ENCODE results near the gene SLC25A48.
"Not testable (repeated sequence)": the region's sequence is repeated elsewhere in the genome, so short reads cannot be mapped to it uniquely, and the experiment has no call there.

SLC25A48 gene

GRCh38 chr5:135850671-135851070 lies 16.2 kb downstream of the SLC25A48 start:
- DNase-seq (ENCODE audit: low read depth): no peak
- H3K4me3 ChIP-seq (ENCODE audit: low read depth, low read length): no peak overlapping the region
- in situ Hi-C loops (cut with HindIII; ENCODE audit: low sequenced_read_pairs): no loop called here
- TF ChIP-seq CTCF (IDR thresholded peaks at IDR 0.05; ENCODE audit: low read depth, low read length, missing control alignments): no peak

GRCh38 chr5:135851186-135851914 lies 16.9 kb downstream of the SLC25A48 start:
- in situ Hi-C loops (cut with HindIII; ENCODE audit: low sequenced_read_pairs): no loop called here
- TF ChIP-seq CTCF (IDR thresholded peaks at IDR 0.05; ENCODE audit: low read depth, low read length, missing control alignments): no peak
- DNase-seq (ENCODE audit: low read depth): no peak
- no peak overlapping the region for H3K4me3 ChIP-seq (ENCODE audit: low read depth, low read length)

DNA sequence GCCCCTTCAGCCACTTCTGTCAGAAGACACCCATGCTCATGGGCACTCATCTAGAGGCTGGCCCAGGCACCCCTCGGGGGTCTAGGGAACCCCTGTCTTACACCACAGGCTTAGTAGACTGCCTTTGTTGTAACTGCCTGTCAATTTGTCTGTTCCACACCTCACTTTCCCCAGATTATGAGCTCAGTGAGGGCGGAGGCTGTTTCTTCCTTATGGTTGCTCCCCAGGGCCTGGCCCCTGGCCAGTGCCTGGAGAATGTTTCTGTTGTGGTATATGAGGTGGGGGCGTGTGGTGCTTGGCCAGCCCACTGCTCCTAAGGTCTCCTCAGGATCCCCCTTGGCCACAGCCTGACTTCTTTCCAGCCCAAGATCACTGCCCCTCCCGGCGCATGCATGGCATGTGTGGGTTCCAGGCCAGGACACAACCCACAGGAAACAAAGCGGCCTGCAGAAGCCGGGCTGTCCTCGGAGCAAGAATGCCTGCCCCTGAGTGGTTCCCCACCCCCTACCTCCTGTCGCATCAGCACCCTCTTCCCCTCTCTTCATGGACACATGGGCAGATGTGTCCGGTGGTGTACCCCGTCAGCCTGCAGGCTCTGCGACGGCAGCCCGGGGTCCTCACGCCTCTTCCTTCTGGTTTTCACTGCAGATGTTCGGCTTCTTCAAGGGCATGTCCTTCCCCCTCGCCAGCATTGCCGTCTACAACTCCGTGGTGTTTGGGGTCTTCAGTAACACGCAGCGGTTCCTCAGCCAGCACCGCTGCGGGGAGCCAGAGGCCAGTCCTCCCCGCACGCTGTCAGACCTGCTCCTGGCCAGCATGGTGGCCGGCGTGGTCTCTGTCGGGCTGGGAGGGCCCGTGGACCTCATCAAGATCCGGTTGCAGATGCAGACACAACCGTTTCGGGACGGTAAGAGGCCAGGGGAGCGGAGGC lies 17.7 kb downstream of the SLC25A48 start:
- no peak overlapping the region for H3K4me3 ChIP-seq (ENCODE audit: low read depth, low read length)
- TF ChIP-seq CTCF (IDR thresholded peaks at IDR 0.05; ENCODE audit: low read depth, low read length, missing control alignments): no peak
- in situ Hi-C loops (cut with HindIII; ENCODE audit: low sequenced_read_pairs): no loop called here
- no peak for DNase-seq (ENCODE audit: low read depth)

DNA sequence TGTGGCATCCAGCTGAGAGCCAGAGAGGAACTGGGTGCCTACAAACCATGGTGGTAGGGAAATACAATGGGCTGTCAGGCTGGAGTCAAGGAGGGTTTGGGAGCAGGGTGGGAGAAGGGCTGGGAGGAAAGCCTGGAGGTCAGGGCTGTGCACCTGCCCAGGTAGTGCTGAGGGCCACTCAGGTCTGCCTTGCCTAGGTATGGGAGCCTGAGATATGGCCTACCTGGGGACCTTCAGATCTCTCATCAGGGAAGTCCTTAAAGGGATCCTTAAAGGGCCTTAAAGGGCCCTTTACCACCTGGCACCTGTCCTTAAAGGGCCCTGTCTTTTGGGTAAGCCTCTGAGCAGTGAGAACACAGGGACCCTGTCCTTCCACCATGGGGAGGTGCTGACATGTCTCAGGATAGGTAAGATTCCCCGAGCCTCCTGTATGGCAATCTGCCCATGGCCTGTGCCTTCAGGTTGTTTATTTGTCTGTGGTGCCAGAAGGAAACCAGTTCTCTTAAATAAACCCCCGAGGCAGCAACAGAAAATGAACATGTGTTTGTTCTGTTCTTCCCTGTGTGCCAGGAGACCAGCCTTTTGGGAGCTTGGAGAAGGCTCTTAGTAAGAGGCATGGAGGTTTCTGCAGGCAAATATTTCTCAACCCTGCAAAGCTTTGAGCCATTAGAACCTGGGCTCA lies 23.3 kb downstream of the SLC25A48 start:
- in situ Hi-C loops (cut with HindIII; ENCODE audit: low sequenced_read_pairs): no loop called here
- no peak for DNase-seq (ENCODE audit: low read depth)
- no peak overlapping the region for H3K4me3 ChIP-seq (ENCODE audit: low read depth, low read length)
- no peak for TF ChIP-seq CTCF (IDR thresholded peaks at IDR 0.05; ENCODE audit: low read depth, low read length, missing control alignments)

DNA sequence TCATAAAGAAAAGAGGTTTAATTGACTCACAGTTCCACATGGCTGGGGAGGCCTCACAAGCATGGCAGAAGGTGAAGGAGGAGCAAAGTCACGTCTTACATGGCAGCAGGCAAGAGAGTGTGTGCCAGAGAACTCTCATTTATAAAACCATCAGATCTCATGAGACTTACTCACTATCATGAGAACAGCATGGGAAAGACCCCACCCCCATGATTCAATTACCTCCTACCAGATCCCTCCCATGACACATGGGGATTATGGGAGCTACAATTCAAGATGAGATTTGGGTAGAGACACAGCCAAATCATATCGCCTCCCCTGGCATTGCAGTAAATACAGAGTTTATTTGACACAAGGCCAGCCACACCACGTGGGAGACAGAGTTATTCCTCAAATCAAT lies 24.7 kb downstream of the SLC25A48 start:
- DNase-seq (ENCODE audit: low read depth); in situ Hi-C loops (cut with HindIII; ENCODE audit: low sequenced_read_pairs); H3K4me3 ChIP-seq (ENCODE audit: low read depth, low read length): not testable (repeated sequence)

DNA sequence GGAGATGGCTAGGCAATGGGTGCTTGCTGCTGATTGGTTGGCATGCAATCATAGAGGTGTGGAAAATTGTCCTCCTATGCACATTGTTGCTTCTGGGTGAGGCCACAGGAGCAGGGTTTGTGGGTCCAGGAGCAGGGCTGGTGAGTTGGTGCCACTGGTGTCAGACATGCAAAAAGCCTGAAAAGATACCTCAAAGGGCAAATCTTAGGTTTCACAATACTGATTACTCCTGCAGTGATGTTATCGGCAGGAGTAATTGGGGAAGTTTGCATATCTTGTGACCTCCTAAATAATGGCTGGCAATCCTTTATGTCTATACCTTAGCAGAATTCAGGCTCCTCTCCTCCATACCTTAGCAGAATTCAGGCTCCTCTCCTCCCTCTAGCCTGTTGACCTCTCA lies 25.2 kb downstream of the SLC25A48 start:
- in situ Hi-C loops (cut with HindIII; ENCODE audit: low sequenced_read_pairs): no loop called here
- H3K4me3 ChIP-seq (ENCODE audit: low read depth, low read length): no peak overlapping the region
- TF ChIP-seq CTCF (IDR thresholded peaks at IDR 0.05; ENCODE audit: low read depth, low read length, missing control alignments): no peak
- DNase-seq (ENCODE audit: low read depth): no peak
